GM19438 (cell line): Measurements from ENCODE around the gene BHLHE40.

ENCODE experiments used
- ATAC-seq: cut with Tn5 transposase; IDR thresholded peaks from one replicate; pipeline ENCODE4 v1.9.1; 2021; ENCODE audit warnings: low read depth; ENCODE audit not compliant: unreplicated experiment

Gene BHLHE40

GRCh38 chr3:4982773-4983738 lies 3.8 kb downstream of the BHLHE40 start:
- ATAC-seq = no peak

DNA sequence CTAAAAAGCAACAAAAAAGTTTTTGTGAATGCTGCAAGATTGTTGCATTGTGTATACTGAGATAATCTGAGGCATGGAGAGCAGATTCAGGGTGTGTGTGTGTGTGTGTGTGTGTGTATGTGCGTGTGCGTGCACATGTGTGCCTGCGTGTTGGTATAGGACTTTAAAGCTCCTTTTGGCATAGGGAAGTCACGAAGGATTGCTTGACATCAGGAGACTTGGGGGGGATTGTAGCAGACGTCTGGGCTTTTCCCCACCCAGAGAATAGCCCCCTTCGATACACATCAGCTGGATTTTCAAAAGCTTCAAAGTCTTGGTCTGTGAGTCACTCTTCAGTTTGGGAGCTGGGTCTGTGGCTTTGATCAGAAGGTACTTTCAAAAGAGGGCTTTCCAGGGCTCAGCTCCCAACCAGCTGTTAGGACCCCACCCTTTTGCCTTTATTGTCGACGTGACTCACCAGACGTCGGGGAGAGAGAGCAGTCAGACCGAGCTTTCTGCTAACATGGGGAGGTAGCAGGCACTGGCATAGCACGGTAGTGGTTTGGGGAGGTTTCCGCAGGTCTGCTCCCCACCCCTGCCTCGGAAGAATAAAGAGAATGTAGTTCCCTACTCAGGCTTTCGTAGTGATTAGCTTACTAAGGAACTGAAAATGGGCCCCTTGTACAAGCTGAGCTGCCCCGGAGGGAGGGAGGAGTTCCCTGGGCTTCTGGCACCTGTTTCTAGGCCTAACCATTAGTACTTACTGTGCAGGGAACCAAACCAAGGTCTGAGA lies 4.7 kb downstream of the BHLHE40 start:
- ATAC-seq = peak; percentile 43

GRCh38 chr3:4984511-4984864 lies 5.3 kb downstream of the BHLHE40 start:
- ATAC-seq = no peak

DNA sequence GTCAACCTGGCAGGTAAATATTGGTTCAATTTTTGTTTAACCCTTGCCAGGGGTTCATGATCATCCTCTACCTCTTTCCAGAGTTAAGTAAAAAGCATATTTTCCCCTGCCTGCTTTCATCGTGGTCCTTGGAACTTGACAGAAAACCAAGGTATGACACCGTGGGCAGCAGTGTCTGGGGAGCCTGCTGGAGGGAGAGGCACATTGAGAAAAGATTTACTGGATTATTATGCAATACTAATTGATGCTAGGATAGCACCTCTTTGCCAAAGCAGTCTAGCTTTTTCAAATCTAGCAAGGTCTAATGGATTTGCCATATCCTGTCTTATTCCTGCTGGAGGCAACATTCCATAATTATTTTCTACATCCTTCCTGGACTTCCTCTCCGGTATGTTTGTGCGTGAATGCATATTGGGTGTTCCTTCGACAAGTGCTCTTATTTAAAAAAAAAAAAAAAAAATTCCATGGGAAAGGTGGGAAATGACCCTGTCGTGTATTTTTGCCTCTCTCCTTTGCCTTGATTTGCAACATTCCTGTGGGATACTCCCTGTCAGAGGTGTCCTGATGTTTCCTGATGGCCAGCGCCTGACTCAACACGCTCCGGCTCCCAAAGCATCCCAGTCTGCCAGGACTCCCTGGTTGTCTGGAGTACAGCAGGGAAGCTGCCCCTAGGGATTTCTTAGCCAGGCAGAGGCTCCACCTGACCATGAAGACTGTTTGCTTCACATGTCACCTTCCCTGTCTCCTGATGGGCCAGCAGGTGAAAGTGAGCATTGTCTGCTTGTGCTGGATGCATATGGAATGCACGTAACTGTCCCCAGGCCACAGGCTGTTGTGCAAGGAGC lies 6.3 kb downstream of the BHLHE40 start:
- no peak for ATAC-seq

GRCh38 chr3:4986175-4986781 lies 7.0 kb downstream of the BHLHE40 start:
- ATAC-seq = peak; percentile 41

DNA sequence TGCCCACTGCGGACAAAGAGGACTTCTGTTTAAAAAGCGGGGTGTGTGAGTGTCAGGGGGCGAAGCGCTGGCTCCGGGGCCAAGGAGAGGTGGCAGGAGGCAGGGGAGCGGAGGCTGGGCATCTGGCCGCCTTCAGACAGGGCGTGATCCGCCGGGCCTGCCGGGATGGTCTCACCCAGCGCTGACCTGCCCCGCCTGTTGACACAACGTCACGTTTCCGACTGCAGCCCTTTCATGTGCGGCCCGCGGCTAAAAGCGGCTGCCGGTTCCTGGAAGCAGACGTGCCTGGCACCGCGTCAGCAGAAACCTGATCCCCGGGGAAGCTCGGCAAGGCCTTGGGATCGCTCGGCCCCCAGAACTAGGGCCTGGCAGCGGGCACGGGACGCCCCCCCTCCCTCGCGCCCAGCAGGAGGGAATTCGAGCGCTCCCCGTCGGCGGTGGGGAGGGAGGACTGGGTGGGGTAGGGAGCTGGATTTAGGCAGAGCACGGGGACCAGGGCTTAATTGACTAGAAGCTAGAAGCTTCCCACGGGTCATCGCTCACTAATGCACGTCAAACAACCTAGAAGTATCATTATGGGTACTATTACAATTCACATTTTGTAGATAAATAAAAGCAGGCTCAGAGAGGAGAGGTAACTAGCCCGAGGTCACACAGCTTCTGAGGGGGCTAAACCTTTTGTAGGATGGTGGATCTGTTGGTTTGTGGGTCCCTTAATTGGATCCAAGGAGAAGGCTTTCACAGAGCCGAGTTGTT lies 7.7 kb downstream of the BHLHE40 start:
- peak; percentile 56 for ATAC-seq

GRCh38 chr3:4987538-4988296 lies 8.5 kb downstream of the BHLHE40 start:
- ATAC-seq = no peak

GRCh38 chr3:4988983-4989834 lies 10.0 kb downstream of the BHLHE40 start:
- ATAC-seq = no peak

DNA sequence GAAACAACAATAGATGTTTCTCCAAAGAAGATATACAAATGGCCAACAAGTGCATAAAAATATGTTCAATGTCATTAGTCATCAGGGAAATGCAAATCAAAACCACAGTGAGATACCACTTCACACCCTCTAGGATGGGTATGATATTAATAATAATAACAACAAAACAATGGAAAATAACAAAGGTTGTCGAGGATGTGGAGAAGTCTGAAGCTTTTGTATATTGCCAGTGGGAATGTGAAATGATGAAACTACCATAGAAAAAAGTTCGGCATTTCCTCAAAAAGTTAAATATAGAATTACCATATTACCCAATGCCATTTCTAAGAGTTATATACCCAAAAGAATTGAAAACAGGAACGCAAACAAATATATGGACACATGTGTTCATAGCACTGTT lies 10.8 kb downstream of the BHLHE40 start:
- no peak for ATAC-seq

GRCh38 chr3:4992118-4992517 lies 12.9 kb downstream of the BHLHE40 start:
- no peak for ATAC-seq

DNA sequence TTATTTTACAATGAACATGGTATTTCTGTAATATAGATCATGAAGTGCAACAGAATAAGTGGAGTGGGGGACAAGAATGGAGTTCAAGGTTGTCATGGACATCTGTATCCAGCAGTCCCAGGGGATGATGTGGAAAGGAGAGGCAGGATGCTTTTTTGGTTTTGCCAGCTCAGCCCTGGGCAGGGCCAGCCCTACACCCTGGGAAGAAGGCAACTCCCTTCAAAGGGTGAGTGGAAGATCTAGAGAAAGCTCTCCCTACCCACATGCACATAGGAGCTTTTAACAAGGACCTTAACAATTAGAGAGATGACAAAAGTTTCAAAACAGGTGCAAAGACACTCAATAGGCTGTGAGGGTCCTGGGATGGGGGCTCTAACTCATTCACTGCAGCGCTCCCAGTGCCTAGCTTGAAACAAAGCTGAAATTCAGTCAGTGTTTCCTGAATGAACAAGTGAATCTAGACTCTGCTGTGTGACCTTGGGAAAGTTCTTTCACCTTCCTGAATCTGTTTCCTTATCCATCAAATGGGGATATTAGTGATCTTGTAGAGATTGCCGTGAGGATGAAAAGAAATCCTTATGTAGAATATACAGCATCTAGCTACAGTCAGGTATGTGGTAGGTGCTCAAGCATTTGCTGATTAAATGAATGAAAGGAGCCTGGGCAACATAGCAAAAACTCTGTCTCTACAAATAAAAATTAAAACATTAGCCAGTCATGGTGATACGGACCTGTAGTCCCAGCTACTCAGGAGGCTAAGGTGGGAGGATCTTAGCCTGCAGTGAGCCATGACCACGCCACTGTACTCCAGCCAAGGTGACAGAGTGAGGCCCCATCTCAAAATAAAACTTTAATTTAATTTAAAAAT lies 14.3 kb downstream of the BHLHE40 start:
- ATAC-seq = no peak

DNA sequence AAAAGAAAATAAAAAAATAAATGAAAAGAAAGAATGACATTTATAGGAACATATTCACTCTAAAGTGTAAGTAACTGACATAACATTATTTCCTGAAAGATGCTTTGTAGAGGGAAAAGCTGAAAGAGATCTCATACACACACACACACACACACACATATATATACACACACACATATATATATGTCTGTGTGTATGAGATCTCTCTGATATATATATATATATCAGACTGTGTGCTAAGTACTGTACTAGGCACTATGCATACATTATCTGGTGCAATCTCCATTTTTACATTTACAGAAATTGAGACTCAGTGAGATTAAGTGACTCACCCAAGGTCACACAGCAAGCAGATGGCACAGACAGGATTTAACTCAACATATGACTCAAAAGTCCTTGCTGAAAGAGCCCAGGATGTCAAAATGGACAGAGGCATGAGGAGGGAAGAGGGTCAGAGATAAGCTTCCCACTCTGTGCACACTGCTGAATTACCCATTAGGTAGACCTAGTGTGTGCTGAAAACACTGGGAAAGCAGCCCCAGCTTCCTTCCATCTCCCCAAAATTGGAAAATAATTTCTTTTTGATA lies 15.0 kb downstream of the BHLHE40 start:
- ATAC-seq = no peak

DNA sequence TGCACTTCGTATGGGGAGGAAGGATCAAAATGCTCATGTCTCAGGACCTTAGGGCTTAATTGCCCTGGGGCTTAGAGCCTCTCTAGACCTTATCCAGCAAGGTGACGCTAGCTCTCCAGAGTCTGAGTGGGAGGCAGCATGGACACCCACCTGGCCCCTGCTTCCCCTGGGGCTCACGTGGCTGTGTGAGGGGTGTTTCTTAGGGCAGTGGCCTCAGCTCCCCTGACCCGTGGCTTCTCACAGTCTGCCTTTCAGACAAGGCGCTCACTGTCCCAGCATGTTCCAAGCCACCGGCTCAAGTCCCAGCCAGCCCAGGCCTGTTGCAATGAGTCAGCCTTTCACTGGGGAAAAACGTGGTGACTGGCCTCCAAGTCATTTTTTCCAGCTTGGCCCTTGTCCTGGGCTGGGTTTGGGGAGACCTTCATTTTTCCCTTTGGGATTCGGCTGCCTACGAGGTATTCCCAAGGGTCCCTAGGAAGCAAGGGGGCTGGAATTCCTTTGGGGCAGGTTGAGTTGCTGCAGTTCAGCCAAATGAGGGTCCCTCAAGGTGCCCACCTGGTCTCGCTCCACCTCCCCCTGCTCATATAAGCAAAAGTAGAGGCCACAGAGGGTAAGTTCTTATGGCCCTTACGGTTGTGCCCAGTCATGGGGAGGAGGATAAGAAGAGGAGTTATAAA lies 15.7 kb downstream of the BHLHE40 start:
- no peak for ATAC-seq

DNA sequence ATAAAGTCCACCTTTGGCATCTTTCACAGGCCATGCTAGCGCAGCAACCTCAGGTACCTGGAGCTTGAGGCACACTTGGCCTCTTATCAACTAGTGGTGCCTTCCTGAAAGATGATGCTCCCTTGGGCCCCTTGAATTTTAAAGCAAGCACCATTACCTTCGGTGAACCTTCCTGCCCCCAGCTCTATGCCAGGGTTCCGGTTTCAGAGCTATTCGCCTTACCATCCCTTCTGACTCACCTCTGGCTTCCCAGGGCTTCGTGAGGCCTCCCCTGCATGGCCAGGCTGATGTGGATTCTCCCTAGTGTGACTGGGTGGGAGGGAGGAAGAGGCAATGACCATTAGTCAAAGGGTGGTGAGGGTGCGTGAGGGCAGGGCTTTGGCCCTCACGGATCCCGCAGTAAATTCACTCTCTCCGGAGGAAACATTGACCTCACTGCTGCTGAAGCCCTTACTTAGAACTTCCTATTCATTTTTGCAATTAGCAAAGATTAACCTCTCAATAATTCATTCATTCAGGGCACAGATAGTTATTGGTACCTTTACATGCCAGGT lies 16.3 kb downstream of the BHLHE40 start:
- ATAC-seq = no peak

GRCh38 chr3:4996223-4996765 lies 17.1 kb downstream of the BHLHE40 start:
- ATAC-seq = no peak
